HepG2 (cell line): Measurements from ENCODE around the gene PEX11B. TPM values are rescaled to one million over a fixed set of nuclear protein-coding genes. Genes with fewer than 3 reads are reported as not detected.

ENCODE experiments used
- CAMTA2 ChIP-seq: sonication (generic); formaldehyde crosslinking; IDR thresholded peaks from 2 replicates; pipeline ENCODE4 v1.4.0; 2020; ENCODE audit warnings: mild to moderate bottlenecking, missing genetic modification reagents, borderline replicate concordance
- DPF2 ChIP-seq: sonication (generic); formaldehyde crosslinking; IDR thresholded peaks from 2 replicates; pipeline ENCODE4 v1.4.0; 2020; ENCODE audit warnings: mild to moderate bottlenecking, low read depth, missing genetic modification reagents, borderline replicate concordance
- FOXA1 ChIP-seq, 2 experiments: fragments of 450-650 bp in 1 of 2; sonication (generic) in 1 of 2; formaldehyde crosslinking in 1 of 2; IDR thresholded peaks; 2 replicates each; pipeline versions ENCODE4 v1.4.0 to v1.6.1; 2016 to 2020; ENCODE audit warnings: missing genetic modification reagents in 1 of 2
- GABPB1 ChIP-seq: IDR thresholded peaks from 2 replicates; pipeline ENCODE4 v1.6.1; 2016; ENCODE audit warnings: mild to moderate bottlenecking, missing genetic modification reagents, moderate library complexity, missing compliant biosample characterization
- GATA4 ChIP-seq: sonication (generic); IDR thresholded peaks from 2 replicates; pipeline ENCODE4 v1.6.1; 2016; ENCODE audit warnings: antibody characterized with exemption, low read depth, borderline replicate concordance
- KDM1A ChIP-seq: IDR thresholded peaks from 2 replicates; pipeline ENCODE4 v1.6.1; 2016; ENCODE audit warnings: missing compliant biosample characterization
- MBNL3 ChIP-seq: fragments of 250-450 bp; sonication (Bioruptor Pico); conservative IDR thresholded peaks from 2 replicates; pipeline ENCODE4 v1.8.0; 2022; ENCODE audit warnings: mild to moderate bottlenecking, inconsistent platforms
- PITX1 ChIP-seq: sonication (generic); formaldehyde crosslinking; IDR thresholded peaks from 2 replicates; pipeline ENCODE4 v1.5.1; 2020; ENCODE audit warnings: mild to moderate bottlenecking, missing genetic modification reagents
- SATB2 ChIP-seq: sonication (generic); formaldehyde crosslinking; IDR thresholded peaks from 2 replicates; pipeline ENCODE4 v1.5.0; 2020; ENCODE audit warnings: missing genetic modification reagents
- SP4 ChIP-seq: sonication (generic); formaldehyde crosslinking; IDR thresholded peaks from 2 replicates; pipeline ENCODE4 v1.8.1; 2023; ENCODE audit warnings: mild to moderate bottlenecking, missing genetic modification reagents
- SSRP1 ChIP-seq: IDR thresholded peaks from 2 replicates; pipeline ENCODE4 v1.6.1; 2016; ENCODE audit warnings: control low read depth
- TCF12 ChIP-seq, 2 experiments: fragments of 450-650 bp in 1 of 2; sonication (generic) in 1 of 2; formaldehyde crosslinking in 1 of 2; IDR thresholded peaks; 2 replicates each; pipeline versions ENCODE4 v1.6.1 to v1.8.0; 2017 to 2022; ENCODE audit warnings: antibody characterized with exemption in 1 of 2, mild to moderate bottlenecking in 1 of 2, missing genetic modification reagents in 1 of 2, moderate library complexity in 1 of 2
- ZNF747 ChIP-seq: sonication (generic); formaldehyde crosslinking; IDR thresholded peaks from 2 replicates; pipeline ENCODE4 v1.8.1; 2023; ENCODE audit warnings: missing genetic modification reagents, mild to moderate bottlenecking, borderline replicate concordance
- ZNF776 ChIP-seq: sonication (generic); formaldehyde crosslinking; IDR thresholded peaks from 2 replicates; pipeline ENCODE4 v1.4.0; 2020; ENCODE audit warnings: mild to moderate bottlenecking, missing genetic modification reagents
- polyA plus RNA-seq, 8 experiments: library from polyadenylated mRNA; depleted of rRNA in 3 of 8; stranded (reverse) in 7 of 8; unstranded in 1 of 8; fragments of >200 nt; fragmentation: Illumina TruSeq in 4 of 8; extraction: Trizol in 4 of 8; gene quantifications; 2 replicates each; pipeline versions ENCODE4 v1.2.1 to v1.2.3, GENCODE V29; 2011 to 2016; ENCODE audit warnings: low read depth in 4 of 8, missing spikeins in 1 of 8, mixed read lengths in 1 of 8; ENCODE audit not compliant: insufficient read depth in 1 of 8
- total RNA-seq, 5 experiments: library from RNA; depleted of rRNA; stranded (reverse); fragments of >200 nt; fragmentation: Illumina TruSeq; extraction: Trizol; gene quantifications; 2 replicates each; pipeline ENCODE4 v1.2.3, GENCODE V29; 2016; ENCODE audit warnings: low read depth in 1 of 5
- TF ChIP-seq, protein P1 (sequence below): sonication (generic); formaldehyde crosslinking; IDR thresholded peaks from 2 replicates; pipeline ENCODE4 v1.5.0; 2020; ENCODE audit warnings: missing genetic modification reagents
- TF ChIP-seq, protein P2 (sequence below): IDR thresholded peaks from 2 replicates; pipeline ENCODE4 v1.6.1; 2016; ENCODE audit warnings: missing biosample characterization, missing genetic modification reagents, low read depth
- TF ChIP-seq, protein P3 (sequence below): sonication (generic); formaldehyde crosslinking; IDR thresholded peaks from 2 replicates; pipeline ENCODE4 v1.5.1; 2020; ENCODE audit warnings: mild to moderate bottlenecking, moderate library complexity, missing genetic modification reagents
- TF ChIP-seq, protein P4 (sequence below): fragments of 450-650 bp; IDR thresholded peaks from 2 replicates; pipeline ENCODE4 v1.6.1; 2016

The PEX11B gene
- total and polyA plus RNA-seq, 2 of the 13 experiments (the other 11 are each of a cell fraction or from before 2014, with no cell fraction given): 21.6 to 48.4 TPM

DNA sequence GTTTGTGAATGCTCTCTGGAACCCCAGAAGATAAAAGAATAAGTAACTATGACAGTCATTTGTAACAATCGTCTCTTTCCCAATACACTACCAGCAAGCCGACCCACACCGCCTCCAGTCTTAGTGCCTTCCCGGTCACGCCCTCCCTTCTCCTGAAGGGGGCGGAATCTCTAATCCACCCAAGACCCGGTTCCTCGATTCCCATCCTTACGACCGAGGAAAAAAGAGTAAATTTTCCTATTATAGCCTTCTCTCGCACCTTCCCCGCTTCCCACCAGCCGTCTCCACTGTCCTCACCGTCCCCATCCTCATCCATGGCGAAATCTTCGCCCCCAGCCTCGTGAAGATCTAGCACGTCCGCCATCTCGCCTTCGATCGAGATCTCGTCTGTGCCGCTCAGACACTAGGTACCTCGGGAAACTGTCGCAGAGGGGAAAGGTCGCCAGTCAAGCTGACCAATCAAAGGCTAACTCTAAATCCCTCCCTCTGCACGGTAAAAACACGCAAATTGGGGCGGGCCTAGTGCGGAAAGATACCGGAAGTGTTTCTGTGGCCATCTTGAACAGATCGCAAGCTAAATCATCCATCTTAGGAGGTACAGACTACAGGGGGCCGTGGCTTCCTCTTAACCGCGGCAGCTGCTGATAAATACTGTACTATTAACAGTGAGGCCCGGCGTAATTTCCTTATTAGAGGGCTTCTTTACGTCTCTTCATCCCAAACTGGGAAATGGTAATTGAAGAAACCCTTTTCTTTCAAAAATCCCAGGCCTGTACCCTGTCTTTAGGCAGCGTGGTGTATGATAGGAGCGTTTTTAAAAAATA lies 8.8 kb upstream of the PEX11B start, which contains the start of gene RBM8A (continued):
- peak; percentile 92 for TF ChIP-seq GABPB1 (CRISPR knock-in tag)
- TF ChIP-seq CAMTA2 (CRISPR knock-in tag): 0 out of 2 replicates have a peak, but pooled peaks have one; percentile 50
- TF ChIP-seq PITX1 (CRISPR knock-in tag): peak; percentile 98
- TF ChIP-seq, protein P1, sequence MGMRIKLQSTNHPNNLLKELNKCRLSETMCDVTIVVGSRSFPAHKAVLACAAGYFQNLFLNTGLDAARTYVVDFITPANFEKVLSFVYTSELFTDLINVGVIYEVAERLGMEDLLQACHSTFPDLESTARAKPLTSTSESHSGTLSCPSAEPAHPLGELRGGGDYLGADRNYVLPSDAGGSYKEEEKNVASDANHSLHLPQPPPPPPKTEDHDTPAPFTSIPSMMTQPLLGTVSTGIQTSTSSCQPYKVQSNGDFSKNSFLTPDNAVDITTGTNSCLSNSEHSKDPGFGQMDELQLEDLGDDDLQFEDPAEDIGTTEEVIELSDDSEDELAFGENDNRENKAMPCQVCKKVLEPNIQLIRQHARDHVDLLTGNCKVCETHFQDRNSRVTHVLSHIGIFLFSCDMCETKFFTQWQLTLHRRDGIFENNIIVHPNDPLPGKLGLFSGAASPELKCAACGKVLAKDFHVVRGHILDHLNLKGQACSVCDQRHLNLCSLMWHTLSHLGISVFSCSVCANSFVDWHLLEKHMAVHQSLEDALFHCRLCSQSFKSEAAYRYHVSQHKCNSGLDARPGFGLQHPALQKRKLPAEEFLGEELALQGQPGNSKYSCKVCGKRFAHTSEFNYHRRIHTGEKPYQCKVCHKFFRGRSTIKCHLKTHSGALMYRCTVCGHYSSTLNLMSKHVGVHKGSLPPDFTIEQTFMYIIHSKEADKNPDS (CRISPR knock-in tag): no peak
- no peak for TF ChIP-seq MBNL3 (CRISPR knock-in tag)
- TF ChIP-seq SSRP1 (CRISPR knock-in tag): no peak
- TF ChIP-seq, protein P2, sequence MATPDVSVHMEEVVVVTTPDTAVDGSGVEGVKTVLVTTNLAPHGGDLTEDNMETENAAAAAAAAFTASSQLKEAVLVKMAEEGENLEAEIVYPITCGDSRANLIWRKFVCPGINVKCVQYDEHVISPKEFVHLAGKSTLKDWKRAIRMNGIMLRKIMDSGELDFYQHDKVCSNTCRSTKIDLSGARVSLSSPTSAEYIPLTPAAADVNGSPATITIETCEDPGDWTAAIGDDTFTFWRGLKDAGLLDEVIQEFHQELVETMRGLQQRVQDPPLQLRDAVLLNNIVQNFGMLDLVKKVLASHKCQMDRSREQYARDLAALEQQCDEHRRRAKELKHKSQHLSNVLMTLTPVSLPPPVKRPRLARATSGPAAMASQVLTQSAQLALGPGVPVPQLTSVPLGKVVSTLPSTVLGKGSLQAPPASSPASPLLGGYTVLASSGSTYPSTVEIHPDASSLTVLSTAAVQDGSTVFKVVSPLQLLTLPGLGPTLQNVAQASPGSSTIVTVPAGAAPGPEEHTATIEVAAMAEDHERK: no peak
- no peak for TF ChIP-seq TCF12 (IDR thresholded peaks at IDR 0.05)
- TF ChIP-seq TCF12 (CRISPR knock-in tag; IDR thresholded peaks at IDR 0.05): no peak
- TF ChIP-seq SATB2 (CRISPR knock-in tag): no peak
- TF ChIP-seq ZNF747: peak; percentile 32; the same call in 1 of the 2 replicates
- TF ChIP-seq SP4 (CRISPR knock-in tag): peak; percentile 75
- TF ChIP-seq, protein P3, sequence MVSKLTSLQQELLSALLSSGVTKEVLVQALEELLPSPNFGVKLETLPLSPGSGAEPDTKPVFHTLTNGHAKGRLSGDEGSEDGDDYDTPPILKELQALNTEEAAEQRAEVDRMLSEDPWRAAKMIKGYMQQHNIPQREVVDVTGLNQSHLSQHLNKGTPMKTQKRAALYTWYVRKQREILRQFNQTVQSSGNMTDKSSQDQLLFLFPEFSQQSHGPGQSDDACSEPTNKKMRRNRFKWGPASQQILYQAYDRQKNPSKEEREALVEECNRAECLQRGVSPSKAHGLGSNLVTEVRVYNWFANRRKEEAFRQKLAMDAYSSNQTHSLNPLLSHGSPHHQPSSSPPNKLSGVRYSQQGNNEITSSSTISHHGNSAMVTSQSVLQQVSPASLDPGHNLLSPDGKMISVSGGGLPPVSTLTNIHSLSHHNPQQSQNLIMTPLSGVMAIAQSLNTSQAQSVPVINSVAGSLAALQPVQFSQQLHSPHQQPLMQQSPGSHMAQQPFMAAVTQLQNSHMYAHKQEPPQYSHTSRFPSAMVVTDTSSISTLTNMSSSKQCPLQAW (CRISPR knock-in tag): peak; percentile 63; the same call in 1 of the 2 replicates
- peak; percentile 67; the same call in 1 of the 2 replicates for TF ChIP-seq GATA4
- TF ChIP-seq, protein P4, sequence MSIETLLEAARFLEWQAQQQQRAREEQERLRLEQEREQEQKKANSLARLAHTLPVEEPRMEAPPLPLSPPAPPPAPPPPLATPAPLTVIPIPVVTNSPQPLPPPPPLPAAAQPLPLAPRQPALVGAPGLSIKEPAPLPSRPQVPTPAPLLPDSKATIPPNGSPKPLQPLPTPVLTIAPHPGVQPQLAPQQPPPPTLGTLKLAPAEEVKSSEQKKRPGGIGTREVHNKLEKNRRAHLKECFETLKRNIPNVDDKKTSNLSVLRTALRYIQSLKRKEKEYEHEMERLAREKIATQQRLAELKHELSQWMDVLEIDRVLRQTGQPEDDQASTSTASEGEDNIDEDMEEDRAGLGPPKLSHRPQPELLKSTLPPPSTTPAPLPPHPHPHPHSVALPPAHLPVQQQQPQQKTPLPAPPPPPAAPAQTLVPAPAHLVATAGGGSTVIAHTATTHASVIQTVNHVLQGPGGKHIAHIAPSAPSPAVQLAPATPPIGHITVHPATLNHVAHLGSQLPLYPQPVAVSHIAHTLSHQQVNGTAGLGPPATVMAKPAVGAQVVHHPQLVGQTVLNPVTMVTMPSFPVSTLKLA: peak; percentile 49; the same call in 1 of the 2 replicates
- TF ChIP-seq FOXA1 (IDR thresholded peaks at IDR 0.05): no peak
- TF ChIP-seq FOXA1 (CRISPR knock-in tag; IDR thresholded peaks at IDR 0.05): no peak
- TF ChIP-seq ZNF776 (CRISPR knock-in tag): 0 out of 2 replicates have a peak, but pooled peaks have one; percentile 26
- no peak for TF ChIP-seq DPF2 (CRISPR knock-in tag)
- TF ChIP-seq KDM1A (CRISPR knock-in tag): no peak
